K562 (cell line): ENCODE results near the gene HGFAC. TPM values are rescaled to one million over a fixed set of nuclear protein-coding genes. Genes with fewer than 3 reads are reported as not detected.
A peak's percentile ranks its signal among the peaks of the same experiment; 100 is the strongest.

ENCODE experiments used
- DEAF1 ChIP-seq: fragments of 450-650 bp; formaldehyde crosslinking; IDR thresholded peaks from 2 replicates; pipeline ENCODE4 v1.4.0; 2020; ENCODE audit warnings: mild to moderate bottlenecking, moderate library complexity
- ESRRA ChIP-seq: fragments of 450-650 bp; IDR thresholded peaks from 2 replicates; pipeline ENCODE4 v1.6.1; 2014; ENCODE audit warnings: low read depth, mild to moderate bottlenecking, moderate library complexity, borderline replicate concordance
- ETV5 ChIP-seq: sonication (generic); formaldehyde crosslinking; IDR thresholded peaks from 2 replicates; pipeline ENCODE4 v1.4.0; 2020; ENCODE audit warnings: low read depth, mild to moderate bottlenecking, missing genetic modification reagents
- FOSL1 ChIP-seq: fragments of 200-800 bp; sonication (Bioruptor generic); conservative IDR thresholded peaks from 2 replicates; pipeline ENCODE4 v1.6.1; 2016; ENCODE audit warnings: missing genetic modification characterization, missing compliant biosample characterization
- FOXP4 ChIP-seq: sonication (generic); formaldehyde crosslinking; IDR thresholded peaks from 2 replicates; pipeline ENCODE4 v1.8.0; 2022; ENCODE audit warnings: mild to moderate bottlenecking, missing genetic modification reagents, borderline replicate concordance
- HDAC8 ChIP-seq: fragments of 450-650 bp; IDR thresholded peaks from 2 replicates; pipeline ENCODE4 v1.6.1; 2016; ENCODE audit warnings: mild to moderate bottlenecking, missing genetic modification characterization, moderate library complexity, missing compliant biosample characterization
- KAT2B ChIP-seq: IDR thresholded peaks from one replicate; pipeline ENCODE4 v1.6.1; 2012; ENCODE audit warnings: low read depth, mild to moderate bottlenecking, control low read depth, inconsistent platforms, low read length, moderate library complexity
- SRF ChIP-seq, 2 experiments: fragments of 250-450, 450-650 bp in 1 of 2; sonication (Bioruptor Pico) in 1 of 2; sonication (generic) in 1 of 2; formaldehyde crosslinking; IDR thresholded peaks; 2 replicates each; pipeline versions ENCODE4 v1.5.0 to v1.5.1; 2020 to 2022; ENCODE audit warnings: mild to moderate bottlenecking in 1 of 2, missing genetic modification reagents in 1 of 2
- USF1 ChIP-seq: sonication (generic); formaldehyde crosslinking; IDR thresholded peaks from 2 replicates; pipeline ENCODE4 v1.9.0; 2022; ENCODE audit warnings: mild to moderate bottlenecking, missing genetic modification reagents
- ZNF133 ChIP-seq: fragments of 250-450 bp; sonication (Bioruptor Pico); IDR thresholded peaks from 2 replicates; pipeline ENCODE4 v1.4.0; 2020; ENCODE audit warnings: mild to moderate bottlenecking
- ZNF280B ChIP-seq: fragments of 250-450 bp; sonication (Bioruptor Pico); IDR thresholded peaks from 2 replicates; pipeline ENCODE4 v1.5.1; 2021; ENCODE audit warnings: mild to moderate bottlenecking
- ZNF507 ChIP-seq: conservative IDR thresholded peaks from 2 replicates; pipeline ENCODE4 v1.6.1; 2017; ENCODE audit warnings: missing genetic modification characterization, missing compliant biosample characterization
- ZNF512 ChIP-seq: IDR thresholded peaks from 2 replicates; pipeline ENCODE4 v1.6.1; 2016; ENCODE audit warnings: missing genetic modification characterization, missing compliant biosample characterization
- ZNF696 ChIP-seq: fragments of 250-450 bp; sonication (Bioruptor Pico); conservative IDR thresholded peaks from 2 replicates; pipeline ENCODE4 v1.4.0; 2020; ENCODE audit warnings: mild to moderate bottlenecking, moderate library complexity
- polyA plus RNA-seq, 8 experiments: library from polyadenylated mRNA; depleted of rRNA in 4 of 8; stranded (reverse) in 5 of 8; unstranded in 3 of 8; fragments of >200 nt; fragmentation: Nextera tagmentation in 2 of 8; fragmentation: Illumina TruSeq in 1 of 8; extraction: Ambion mirVana in 2 of 8; extraction: Trizol in 1 of 8; gene quantifications; 2 replicates each; pipeline versions ENCODE4 v1.2.1 to v1.2.3, GENCODE V29; 2011 to 2014; ENCODE audit warnings: inconsistent platforms in 1 of 8, missing spikeins in 1 of 8
- total RNA-seq, 7 experiments: library from RNA; depleted of rRNA in 6 of 7; stranded (reverse); fragments of >200 nt in 6 of 7; fragmentation: Illumina TruSeq in 2 of 7; extraction: Trizol in 2 of 7; gene quantifications; 2 replicates each; pipeline versions ENCODE4 v1.2.1 to v1.2.3, GENCODE V29; 2011 to 2021; ENCODE audit warnings: low replicate concordance in 1 of 7

Gene HGFAC
- total and polyA plus RNA-seq, 9 of the 15 experiments (the other 6 are each of a cell fraction or from before 2014, with no cell fraction given), result 0.13 TPM; not detected in 8

- TF ChIP-seq ZNF512 (tag), result no peak
- no peak for TF ChIP-seq ZNF133 (CRISPR knock-in tag)
- no peak for TF ChIP-seq SRF (CRISPR knock-in tag; IDR thresholded peaks at IDR 0.05)
- no peak for TF ChIP-seq ZNF696 (CRISPR knock-in tag)
- no peak for TF ChIP-seq ZNF507 (tag)
- no peak for TF ChIP-seq ETV5 (CRISPR knock-in tag)
- 0 out of 2 replicates have a peak, but pooled peaks have one; percentile 25 for TF ChIP-seq FOSL1 (tag)
- no peak for TF ChIP-seq HDAC8 (tag)
- TF ChIP-seq ESRRA, result no peak
- no peak for TF ChIP-seq USF1
- no peak for TF ChIP-seq DEAF1 (CRISPR knock-in tag)
- TF ChIP-seq ZNF280B (CRISPR knock-in tag), result no peak
- no peak for TF ChIP-seq FOXP4 (CRISPR knock-in tag)
- TF ChIP-seq KAT2B, result no peak
Observed at GRCh38 chr4:3401436-3402171, 40.2 kb upstream of the HGFAC start (continued).
